ENCODE measurements around the gene MYRF. TPM values are rescaled to one million over a fixed set of nuclear protein-coding genes. Genes with fewer than 3 reads are reported as not detected.

MYRF gene
- total and polyA plus RNA-seq, 2 donors (not counting 3 experiments of a cell fraction or from before 2014, with no cell fraction given) = 0.82 to 0.98 TPM

DNA sequence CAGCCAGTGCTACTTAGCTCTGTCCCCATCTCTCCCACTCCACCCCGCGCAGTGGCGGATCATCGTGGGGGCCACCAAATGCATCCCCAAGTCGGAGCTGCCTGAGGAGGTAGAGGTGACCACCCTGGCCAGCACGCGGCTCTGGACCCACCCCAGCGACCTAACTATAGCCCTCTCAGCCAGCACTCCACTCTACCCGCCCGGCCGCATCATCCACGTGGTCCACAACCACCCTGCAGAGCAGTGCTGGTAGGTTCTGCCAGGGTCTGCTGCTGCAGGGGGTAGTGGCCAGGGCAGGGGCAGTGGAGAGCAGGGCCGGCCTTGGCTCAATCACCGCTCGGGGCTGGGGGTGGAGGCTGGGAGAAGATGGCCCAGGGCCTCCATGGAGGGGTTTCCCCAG, 13.0 kb upstream of the MYRF start:
- dilution Hi-C loops (cut with MboI; ENCODE audit: extremely low pct_ligation_motif_present, low sequenced_read_pairs) (no loop called here), intact Hi-C loops (cut with micrococcal nuclease) (no loop called here)
- CTCF ChIA-PET = interaction anchor here (2.8 kb wide), 1 partner anchor 9 kb away, joined by 12 read pairs; no protein-coding TSS in a partner anchor
- no peak overlapping the region for H3K4me2 ChIP-seq (ENCODE audit: insufficient read depth, low read length)
- no TSS peak for BruUV-seq (replicated peaks)
- TF ChIP-seq, protein P1, sequence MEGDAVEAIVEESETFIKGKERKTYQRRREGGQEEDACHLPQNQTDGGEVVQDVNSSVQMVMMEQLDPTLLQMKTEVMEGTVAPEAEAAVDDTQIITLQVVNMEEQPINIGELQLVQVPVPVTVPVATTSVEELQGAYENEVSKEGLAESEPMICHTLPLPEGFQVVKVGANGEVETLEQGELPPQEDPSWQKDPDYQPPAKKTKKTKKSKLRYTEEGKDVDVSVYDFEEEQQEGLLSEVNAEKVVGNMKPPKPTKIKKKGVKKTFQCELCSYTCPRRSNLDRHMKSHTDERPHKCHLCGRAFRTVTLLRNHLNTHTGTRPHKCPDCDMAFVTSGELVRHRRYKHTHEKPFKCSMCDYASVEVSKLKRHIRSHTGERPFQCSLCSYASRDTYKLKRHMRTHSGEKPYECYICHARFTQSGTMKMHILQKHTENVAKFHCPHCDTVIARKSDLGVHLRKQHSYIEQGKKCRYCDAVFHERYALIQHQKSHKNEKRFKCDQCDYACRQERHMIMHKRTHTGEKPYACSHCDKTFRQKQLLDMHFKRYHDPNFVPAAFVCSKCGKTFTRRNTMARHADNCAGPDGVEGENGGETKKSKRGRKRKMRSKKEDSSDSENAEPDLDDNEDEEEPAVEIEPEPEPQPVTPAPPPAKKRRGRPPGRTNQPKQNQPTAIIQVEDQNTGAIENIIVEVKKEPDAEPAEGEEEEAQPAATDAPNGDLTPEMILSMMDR (IDR thresholded peaks at IDR 0.05; ENCODE audit: extremely low read depth in 1 of 2, insufficient read depth in 1 of 2, low read depth in 1 of 2, low read length in 2 of 2) = no peak
- no peak for TF ChIP-seq GATA2 (IDR thresholded peaks at IDR 0.05; ENCODE audit: insufficient read depth, insufficient read length, low read depth, low read length)
- no peak for TF ChIP-seq JUN (IDR thresholded peaks at IDR 0.05; ENCODE audit: borderline replicate concordance, insufficient read depth, insufficient read length, low read depth)
- TF ChIP-seq POLR2AphosphoS5 (IDR thresholded peaks at IDR 0.05; ENCODE audit: insufficient read depth, low read depth, low read length) = no peak
- no peak for TF ChIP-seq FOS (IDR thresholded peaks at IDR 0.05; ENCODE audit: borderline replicate concordance, insufficient read depth, low read length)
- no peak for TF ChIP-seq EZH2 (IDR thresholded peaks at IDR 0.05; ENCODE audit: borderline replicate concordance, low read depth, low read length, severe bottlenecking)
- TF ChIP-seq POLR2A (IDR thresholded peaks at IDR 0.05; ENCODE audit: low read depth, low read length) = no peak
- TF ChIP-seq MAX (IDR thresholded peaks at IDR 0.05; ENCODE audit: insufficient read depth, insufficient read length) = no peak
- no peak for TF ChIP-seq MYC (IDR thresholded peaks at IDR 0.05; ENCODE audit: low read depth, low read length)
- no peaks in the 10 kb centered on the region for H3K27me3 ChIP-seq (ENCODE audit: control insufficient read depth in 2 of 2, insufficient read depth in 2 of 2, low read length in 2 of 2)
- FAIRE-seq (no peak), DNase-seq (ENCODE audit: low read depth, low spot score) (no peak)
- H3K27ac ChIP-seq (ENCODE audit: insufficient read depth, low read depth, low read length) = no peak overlapping the region
- H3K4me3 ChIP-seq (replicated peaks in 1 of 3; ENCODE audit: insufficient read depth in 1 of 3, low read depth in 1 of 3, low read length in 3 of 3) = no peak overlapping the region
- no peaks in the 10 kb centered on the region for H3K9me3 ChIP-seq (replicated peaks; ENCODE audit: control insufficient read depth, insufficient read depth, low read length)
- H2AFZ ChIP-seq (ENCODE audit: low read depth, low read length) = no peak overlapping the region
- H3K4me1 ChIP-seq (ENCODE audit: control insufficient read depth, extremely low read depth, insufficient read depth, low read length) = no peaks in the 10 kb centered on the region
- POLR2A ChIA-PET = no interaction called here
- H3K9ac ChIP-seq (replicated peaks; ENCODE audit: extremely low read depth, insufficient read depth, low read length) = no peak overlapping the region
- H3K9me1 ChIP-seq (replicated peaks; ENCODE audit: control insufficient read depth, extremely low read depth, insufficient read depth, low read length) = no peaks in the 10 kb centered on the region
- no peaks in the 10 kb centered on the region for H4K20me1 ChIP-seq (replicated peaks; ENCODE audit: control insufficient read depth, extremely low read depth, insufficient read depth, low read length)
- H3K79me2 ChIP-seq (ENCODE audit: control insufficient read depth, insufficient read depth, low read length) = no peaks in the 10 kb centered on the region
- no peaks in the 10 kb centered on the region for H3K36me3 ChIP-seq (ENCODE audit: control insufficient read depth in 2 of 2, extremely low read depth in 1 of 2, insufficient read depth in 2 of 2, low read length in 2 of 2)
